Measurements from ENCODE around the gene PPP1R16B. TPM values are rescaled to one million over a fixed set of nuclear protein-coding genes. Genes with fewer than 3 reads are reported as not detected.

Gene PPP1R16B
- total RNA-seq, 1 donor = not detected

- TF ChIP-seq CTCF (IDR thresholded peaks at IDR 0.05; ENCODE audit: extremely low read depth, low read depth, low read length) = no peak
- H3K4me2 ChIP-seq (ENCODE audit: insufficient read depth, low read length) = peak overlapping the region; percentile 38
- peaks cover 6% of the 10 kb centered on the region for H3K36me3 ChIP-seq (ENCODE audit: insufficient read depth, low read length)
- no peaks in the 10 kb centered on the region for H4K20me1 ChIP-seq (ENCODE audit: insufficient read depth, low read length)
- peaks cover 30% of the 10 kb centered on the region for H3K4me1 ChIP-seq (ENCODE audit: insufficient read depth, low read length)
- no peak for DNase-seq (ENCODE audit: insufficient read length, low spot score, missing footprints)
- H3K27ac ChIP-seq (ENCODE audit: low read depth, low read length) = peak overlapping the region; percentile 83
- peaks cover 53% of the 10 kb centered on the region for H3K79me2 ChIP-seq (ENCODE audit: insufficient read depth, low read length)
- no peaks in the 10 kb centered on the region for H3K27me3 ChIP-seq (ENCODE audit: insufficient read depth, low read length)
- H2AFZ ChIP-seq (ENCODE audit: low read length) = no peak overlapping the region
- peak overlapping the region; percentile 11 for H3K4me3 ChIP-seq (ENCODE audit: insufficient read depth, low read length)
- no peaks in the 10 kb centered on the region for H3K9me3 ChIP-seq (ENCODE audit: low read depth, low read length)
Measured at GRCh38 chr20:38969708-38970107, 164.2 kb downstream of the PPP1R16B start.

- peak overlapping the region; percentile 83 for H3K27ac ChIP-seq (ENCODE audit: low read depth, low read length)
- peaks cover 53% of the 10 kb centered on the region for H3K79me2 ChIP-seq (ENCODE audit: insufficient read depth, low read length)
- peaks cover 6% of the 10 kb centered on the region for H3K36me3 ChIP-seq (ENCODE audit: insufficient read depth, low read length)
- no peaks in the 10 kb centered on the region for H3K9me3 ChIP-seq (ENCODE audit: low read depth, low read length)
- H3K4me3 ChIP-seq (ENCODE audit: insufficient read depth, low read length) = no peak overlapping the region
- H3K4me2 ChIP-seq (ENCODE audit: insufficient read depth, low read length) = peak overlapping the region; percentile 38
- no peaks in the 10 kb centered on the region for H4K20me1 ChIP-seq (ENCODE audit: insufficient read depth, low read length)
- peaks cover 30% of the 10 kb centered on the region for H3K4me1 ChIP-seq (ENCODE audit: insufficient read depth, low read length)
- peak; percentile 85 for DNase-seq (ENCODE audit: insufficient read length, low spot score, missing footprints)
- H3K27me3 ChIP-seq (ENCODE audit: insufficient read depth, low read length) = no peaks in the 10 kb centered on the region
- no peak overlapping the region for H2AFZ ChIP-seq (ENCODE audit: low read length)
- no peak for TF ChIP-seq CTCF (IDR thresholded peaks at IDR 0.05; ENCODE audit: extremely low read depth, low read depth, low read length)
Measured at GRCh38 chr20:38970302-38970701, 164.8 kb downstream of the PPP1R16B start.

Small RNA genes lying within 50 kb of the gene (small RNA-seq; reads per million reads assigned to genes)
- 0.37 reads per million for gene AL023803.1

Other genes with a start within 250 kb of the PPP1R16B start
- gene ADIG, start 224.5 kb upstream of the PPP1R16B start, total RNA-seq = not detected in 2 replicates
- gene ARHGAP40, start 203.9 kb upstream of the PPP1R16B start, total RNA-seq = not detected in 2 replicates
- not detected in 2 replicates for gene SLC32A1, start 81.2 kb upstream of the PPP1R16B start, total RNA-seq
- 5.8 and 6.2 TPM in 2 replicates for gene ACTR5, start 57.2 kb upstream of the PPP1R16B start, total RNA-seq
- gene FAM83D, start 120.7 kb downstream of the PPP1R16B start, total RNA-seq = 1.8 and 2.2 TPM in 2 replicates
- gene DHX35, start 156.6 kb downstream of the PPP1R16B start, total RNA-seq = 9.7 and 10.5 TPM in 2 replicates

Measured in osteoblast (primary cell).